CD8-positive, alpha-beta memory T cell (primary cell): ENCODE measurements around the gene MBLAC1. TPM values are rescaled to one million over a fixed set of nuclear protein-coding genes. Genes with fewer than 3 reads are reported as not detected.

ENCODE experiments used
- CTCF ChIA-PET: fragments of 350-600 bp; sonication (Branson Sonifier 250); formaldehyde crosslinking; loops from one replicate; lab custom pipeline; 2021; ENCODE audit warnings: antibody characterized with exemption; lab: Charles Lee
- POLR2A ChIA-PET: fragments of 350-600 bp; sonication (Branson Sonifier 250); formaldehyde crosslinking; loops from one replicate; lab custom pipeline; 2021; ENCODE audit warnings: antibody characterized with exemption; lab: Charles Lee
- DNase-seq, 5 donors: peaks; one replicate each; pipeline versions ENCODE4 v3.0.0 to v3.0.0-alpha.2; 2020 to 2022; ENCODE audit warnings: mixed read lengths in 1 of 5
- H3K27ac ChIP-seq: one replicate; pipeline ENCODE4 v1.7.0; 2013; ENCODE audit warnings: low read depth, mild to moderate bottlenecking, low read length, moderate library complexity
- H3K27me3 ChIP-seq: 2 replicates; pipeline ENCODE4 v1.7.0; 2013; ENCODE audit warnings: low read length, mild to moderate bottlenecking; ENCODE audit not compliant: insufficient read depth, poor library complexity, severe bottlenecking
- H3K36me3 ChIP-seq: 2 replicates; pipeline ENCODE4 v1.7.0; 2013; ENCODE audit warnings: mild to moderate bottlenecking, low read length, moderate library complexity; ENCODE audit not compliant: insufficient read depth
- H3K4me1 ChIP-seq: 2 replicates; pipeline ENCODE4 v1.7.0; 2013; ENCODE audit warnings: mild to moderate bottlenecking, low read length, moderate library complexity; ENCODE audit not compliant: insufficient read depth
- H3K4me3 ChIP-seq: 2 replicates; pipeline ENCODE4 v1.7.0; 2013; ENCODE audit warnings: mild to moderate bottlenecking, low read length
- H3K9me3 ChIP-seq: 2 replicates; pipeline ENCODE4 v1.7.0; 2013; ENCODE audit warnings: mild to moderate bottlenecking, low read length
- H3K27ac Mint-ChIP-seq, 8 donors: one replicate each; pipeline ENCODE4 v1.8.0; 2020 to 2021; ENCODE audit warnings: mixed read lengths in 8 of 8, mild to moderate bottlenecking in 6 of 8, inconsistent platforms in 3 of 8, moderate library complexity in 3 of 8
- H3K27me3 Mint-ChIP-seq, 2 donors: one replicate each; pipeline ENCODE4 v1.8.0; 2020 to 2021; ENCODE audit warnings: mixed read lengths in 2 of 2, mild to moderate bottlenecking in 1 of 2, moderate library complexity in 1 of 2
- H3K36me3 Mint-ChIP-seq, 3 donors: one replicate each; pipeline ENCODE4 v1.8.0; 2020 to 2021; ENCODE audit warnings: mixed read lengths in 3 of 3, inconsistent platforms in 1 of 3, mild to moderate bottlenecking in 1 of 3
- H3K4me1 Mint-ChIP-seq, 3 donors: one replicate each; pipeline ENCODE4 v1.8.0; 2020 to 2021; ENCODE audit warnings: mixed read lengths in 3 of 3, inconsistent platforms in 1 of 3, mild to moderate bottlenecking in 1 of 3
- H3K4me3 Mint-ChIP-seq, 7 donors: one replicate each; pipeline ENCODE4 v1.8.0; 2020 to 2021; ENCODE audit warnings: mixed read lengths in 7 of 7, mild to moderate bottlenecking in 6 of 7, moderate library complexity in 4 of 7, inconsistent platforms in 2 of 7
- H3K9me3 Mint-ChIP-seq, 5 donors: one replicate each; pipeline ENCODE4 v1.8.0; 2020 to 2022; ENCODE audit warnings: mixed read lengths in 5 of 5, mild to moderate bottlenecking in 3 of 5, moderate library complexity in 2 of 5, inconsistent platforms in 1 of 5
- polyA plus RNA-seq: library from polyadenylated mRNA; unstranded; fragments of 300-500 nt; fragmentation: Illumina TruSeq; gene quantifications from one replicate; pipeline ENCODE4 v1.2.3, GENCODE V29; 2021
- total RNA-seq, 2 experiments: library from RNA; stranded (reverse); gene quantifications; one replicate each; pipeline ENCODE4 v1.2.3, GENCODE V29; 2021

Gene MBLAC1
- total and polyA plus RNA-seq, 3 experiments from 2014 or later = 2.3 to 4.4 (median 4.4) TPM

- Histone ChIP-seq H3K4me1 (peaks cover 29% of the 10 kb centered on the region), H3K4me3 (peak within 1 kb of the TSS; percentile 83), H3K36me3 (no peaks in the 10 kb centered on the region), H3K27ac (peak within 1 kb of the TSS; percentile 87), H3K9me3 (no peaks in the 10 kb centered on the region), H3K27me3 (no peaks in the 10 kb centered on the region)
- Mint-ChIP-seq H3K27me3 (no peaks in the 10 kb centered on the region), H3K27ac (peak within 1 kb of the TSS; percentile 85 to 99 (median 96)), H3K4me3 (peak within 1 kb of the TSS; percentile 82 to 99 (median 95)), H3K36me3 (peaks cover 0 to 38% (median 13%) of the 10 kb centered on the region in 3 donors), H3K9me3 (no peaks in the 10 kb centered on the region), H3K4me1 (peaks cover 27 to 44% (median 43%) of the 10 kb centered on the region in 3 donors)
- ChIA-PET POLR2A (interaction anchor here (0.6 to 2.6 kb wide), 14 partner anchors 9 to 726 kb away, joined by 3 to 23 read pairs (median 4); partner anchors contain the start of genes FBXO24, GAL3ST4, GPC2 and LRCH4), CTCF (interaction anchor here (0.6 to 2.9 kb wide), 8 partner anchors 10 to 69 kb away, joined by 3 to 23 read pairs (median 4); partner anchors contain the start of genes GPC2, STAG3 and TRAPPC14)
- DNase-seq = peak; percentile 97 to 99 (median 98)
Observed at GRCh38 chr7:100148559-100149328, 22.0 kb downstream of the MBLAC1 start, which contains the start of gene LAMTOR4. TSS of gene LAMTOR4 (plus strand) at chr7:100148918. CDS start at chr7:100148973, 55 bp downstream.

- no peak overlapping the region for H3K4me3 ChIP-seq
- Mint-ChIP-seq H3K36me3 (peaks cover 0 to 72% (median 13%) of the 10 kb centered on the region in 3 donors), H3K4me1 (peaks cover 44 to 80% (median 69%) of the 10 kb centered on the region in 3 donors), H3K27me3 (no peaks in the 10 kb centered on the region), H3K9me3 (no peaks in the 10 kb centered on the region), H3K27ac (peak overlapping the region in 7 of 8 donors; percentile 13 to 81 (median 75)), H3K4me3 (peak overlapping the region in 2 of 7 donors; percentile 13 to 15)
- H3K9me3 ChIP-seq = no peaks in the 10 kb centered on the region
- H3K4me1 ChIP-seq = peaks cover 49% of the 10 kb centered on the region
- ChIA-PET CTCF (no interaction called here), POLR2A (interaction anchor here (0.5 to 1.1 kb wide), 2 partner anchors 23 to 67 kb away, joined by 3 read pairs; no protein-coding TSS in a partner anchor)
- no peaks in the 10 kb centered on the region for H3K27me3 ChIP-seq
- no peak overlapping the region for H3K27ac ChIP-seq
- no peak for DNase-seq
- peaks cover 13% of the 10 kb centered on the region for H3K36me3 ChIP-seq
Observed at GRCh38 chr7:100152404-100152803, 25.6 kb downstream of the MBLAC1 start.

- no peaks in the 10 kb centered on the region for H3K9me3 Mint-ChIP-seq
- no peak overlapping the region for H3K27ac ChIP-seq
- DNase-seq = no peak
- H3K4me1 Mint-ChIP-seq = peaks cover 48 to 81% (median 73%) of the 10 kb centered on the region in 3 donors
- no peaks in the 10 kb centered on the region for H3K27me3 ChIP-seq
- peak overlapping the region in 1 of 7 donors; percentile 77 for H3K4me3 Mint-ChIP-seq
- H3K4me1 ChIP-seq = peaks cover 51% of the 10 kb centered on the region
- peaks cover 13% of the 10 kb centered on the region for H3K36me3 ChIP-seq
- peaks cover 0 to 76% (median 13%) of the 10 kb centered on the region in 3 donors for H3K36me3 Mint-ChIP-seq
- H3K4me3 ChIP-seq = no peak overlapping the region
- CTCF ChIA-PET = no interaction called here
- H3K27me3 Mint-ChIP-seq = no peaks in the 10 kb centered on the region
- H3K9me3 ChIP-seq = no peaks in the 10 kb centered on the region
- POLR2A ChIA-PET = interaction anchor here (1.0 kb wide), 1 partner anchor 10 kb away, joined by 3 read pairs; no protein-coding TSS in a partner anchor
- H3K27ac Mint-ChIP-seq = peak overlapping the region in 4 of 8 donors; percentile 13 to 79 (median 42)
Observed at GRCh38 chr7:100152937-100153666, 26.3 kb downstream of the MBLAC1 start.

- Histone ChIP-seq H3K27me3 (no peaks in the 10 kb centered on the region), H3K4me3 (no peak overlapping the region), H3K9me3 (no peaks in the 10 kb centered on the region), H3K4me1 (peaks cover 51% of the 10 kb centered on the region), H3K36me3 (peaks cover 13% of the 10 kb centered on the region), H3K27ac (no peak overlapping the region)
- H3K9me3 Mint-ChIP-seq = no peaks in the 10 kb centered on the region
- peak overlapping the region in 6 of 8 donors; percentile 6 to 82 (median 40) for H3K27ac Mint-ChIP-seq
- no peak for DNase-seq
- H3K4me1 Mint-ChIP-seq = peaks cover 42 to 77% (median 64%) of the 10 kb centered on the region in 3 donors
- peaks cover 0 to 72% (median 13%) of the 10 kb centered on the region in 3 donors for H3K36me3 Mint-ChIP-seq
- ChIA-PET POLR2A (interaction anchor here (1.0 kb wide), 1 partner anchor 9 kb away, joined by 3 read pairs; no protein-coding TSS in a partner anchor), CTCF (interaction anchor here (6.1 kb wide), 1 partner anchor 13 kb away, joined by 22 read pairs; the partner anchor contains the start of gene GAL3ST4)
- H3K4me3 Mint-ChIP-seq = peak overlapping the region in 2 of 7 donors; percentile 44 to 77
- no peaks in the 10 kb centered on the region for H3K27me3 Mint-ChIP-seq
Observed at GRCh38 chr7:100153708-100154535, 27.2 kb downstream of the MBLAC1 start.

GRCh38 chr7:100154651-100155491 lies 28.1 kb downstream of the MBLAC1 start:
- H3K36me3 ChIP-seq = peaks cover 13% of the 10 kb centered on the region
- H3K9me3 ChIP-seq = no peaks in the 10 kb centered on the region
- no peak for DNase-seq
- H3K4me1 ChIP-seq = peaks cover 53% of the 10 kb centered on the region
- H3K36me3 Mint-ChIP-seq = peaks cover 0 to 67% (median 13%) of the 10 kb centered on the region in 3 donors
- H3K9me3 Mint-ChIP-seq = no peaks in the 10 kb centered on the region
- peak overlapping the region in 2 of 8 donors; percentile 68 to 71 for H3K27ac Mint-ChIP-seq
- POLR2A ChIA-PET = no interaction called here
- CTCF ChIA-PET = interaction anchor here (0.8 to 6.1 kb wide), 2 partner anchors 12 to 22 kb away, joined by 3 to 22 read pairs; partner anchors contain the start of gene GAL3ST4
- no peaks in the 10 kb centered on the region for H3K27me3 ChIP-seq
- no peaks in the 10 kb centered on the region for H3K27me3 Mint-ChIP-seq
- H3K27ac ChIP-seq = no peak overlapping the region
- no peak overlapping the region for H3K4me3 ChIP-seq
- H3K4me3 Mint-ChIP-seq = peak overlapping the region in 2 of 7 donors; percentile 56 to 84
- H3K4me1 Mint-ChIP-seq = peaks cover 40 to 76% (median 64%) of the 10 kb centered on the region in 3 donors

- Mint-ChIP-seq H3K36me3 (peaks cover 0 to 61% (median 7%) of the 10 kb centered on the region in 3 donors), H3K27ac (peak overlapping the region in 6 of 8 donors; percentile 12 to 86 (median 70)), H3K4me1 (peaks cover 33 to 68% (median 55%) of the 10 kb centered on the region in 3 donors), H3K9me3 (no peaks in the 10 kb centered on the region), H3K27me3 (no peaks in the 10 kb centered on the region), H3K4me3 (peak overlapping the region in 6 of 7 donors; percentile 20 to 87 (median 68))
- peaks cover 13% of the 10 kb centered on the region for H3K36me3 ChIP-seq
- ChIA-PET CTCF (interaction anchor here (0.8 to 6.1 kb wide), 5 partner anchors 11 to 34 kb away, joined by 3 to 22 read pairs (median 6); partner anchors contain the start of gene GAL3ST4), POLR2A (interaction anchor here (0.5 to 1.5 kb wide), 2 partner anchors 11 to 826 kb away, joined by 3 to 4 read pairs; no protein-coding TSS in a partner anchor)
- no peaks in the 10 kb centered on the region for H3K27me3 ChIP-seq
- no peak for DNase-seq
- no peak overlapping the region for H3K4me3 ChIP-seq
- peaks cover 44% of the 10 kb centered on the region for H3K4me1 ChIP-seq
- no peaks in the 10 kb centered on the region for H3K9me3 ChIP-seq
- H3K27ac ChIP-seq = no peak overlapping the region
Observed at GRCh38 chr7:100155553-100156317, 29.0 kb downstream of the MBLAC1 start.
